Tibial nerve (tissue), 4 donors: ENCODE measurements around the gene ARHGAP26.

Source experiments
- CTCF ChIP-seq, 5 experiments: fragments of 200-600 bp in 3 of 5; fragments of 450-650 bp in 2 of 5; sonication (generic) in 3 of 5; IDR thresholded peaks; one replicate each; pipeline ENCODE4 v1.5.1; 2016 to 2019; ENCODE audit warnings: antibody characterized with exemption in 5 of 5, mild to moderate bottlenecking in 3 of 5, moderate library complexity in 2 of 5
- EP300 ChIP-seq, 2 donors: sonication (generic); formaldehyde crosslinking; IDR thresholded peaks; one replicate each; pipeline ENCODE4 v1.6.1; 2017; ENCODE audit warnings: antibody characterized with exemption in 2 of 2, mild to moderate bottlenecking in 1 of 2

DNA sequence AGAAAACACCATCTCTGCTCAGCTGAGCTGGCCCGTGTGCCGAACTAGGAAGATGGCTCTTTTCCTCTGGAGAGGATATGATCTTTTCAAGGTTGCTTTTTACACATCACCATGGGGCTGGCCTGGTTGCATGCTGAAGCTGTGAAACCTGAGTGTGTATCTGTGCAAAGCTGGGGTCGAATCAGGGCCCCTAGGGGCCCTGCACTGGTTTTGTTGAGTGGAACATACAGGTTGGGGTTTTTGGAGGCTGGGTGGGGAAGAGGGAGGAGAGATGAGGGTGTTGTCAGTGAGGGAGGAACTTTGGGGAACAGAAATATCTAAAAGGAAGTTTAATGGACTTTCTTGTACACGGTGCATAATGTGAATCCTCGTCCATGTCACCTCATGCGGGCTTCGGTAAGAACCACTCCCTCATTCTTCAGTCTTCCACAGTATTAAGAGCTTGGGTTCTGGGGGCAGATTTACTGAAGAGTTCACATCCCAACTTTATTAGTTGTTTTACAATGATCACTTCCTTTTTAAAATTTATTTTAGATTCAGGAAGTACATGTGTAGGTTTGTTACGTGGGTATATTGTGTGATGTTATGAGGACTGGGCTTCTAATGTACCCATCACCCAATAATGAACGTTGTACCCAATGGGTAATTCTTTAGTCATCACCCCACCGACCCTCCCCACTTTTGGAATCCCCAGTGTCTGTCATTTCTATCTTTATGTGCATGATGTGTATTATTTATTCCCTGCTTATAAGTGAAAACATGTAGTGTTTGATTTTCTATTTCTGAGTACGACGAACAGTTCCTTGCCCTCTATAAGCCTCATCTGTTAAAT lies 395.1 kb downstream of the ARHGAP26 start:
- TF ChIP-seq CTCF (IDR thresholded peaks at IDR 0.05) (no peak), EP300 (IDR thresholded peaks at IDR 0.05) (no peak)
